Dedifferentiated amniotic fluid mesenchymal stem cell (primary cell): ENCODE measurements around the gene PGBD5.
A peak's percentile ranks its signal among the peaks of the same experiment; 100 is the strongest.
"Not testable (repeated sequence)": the region's sequence is repeated elsewhere in the genome, so short reads cannot be mapped to it uniquely, and the experiment has no call there.

Source experiments
- DNase-seq: peaks from one replicate; pipeline ENCODE4 v3.0.0-alpha.2; 2016; ENCODE audit errors: extremely low spot score

The PGBD5 gene, protein sequence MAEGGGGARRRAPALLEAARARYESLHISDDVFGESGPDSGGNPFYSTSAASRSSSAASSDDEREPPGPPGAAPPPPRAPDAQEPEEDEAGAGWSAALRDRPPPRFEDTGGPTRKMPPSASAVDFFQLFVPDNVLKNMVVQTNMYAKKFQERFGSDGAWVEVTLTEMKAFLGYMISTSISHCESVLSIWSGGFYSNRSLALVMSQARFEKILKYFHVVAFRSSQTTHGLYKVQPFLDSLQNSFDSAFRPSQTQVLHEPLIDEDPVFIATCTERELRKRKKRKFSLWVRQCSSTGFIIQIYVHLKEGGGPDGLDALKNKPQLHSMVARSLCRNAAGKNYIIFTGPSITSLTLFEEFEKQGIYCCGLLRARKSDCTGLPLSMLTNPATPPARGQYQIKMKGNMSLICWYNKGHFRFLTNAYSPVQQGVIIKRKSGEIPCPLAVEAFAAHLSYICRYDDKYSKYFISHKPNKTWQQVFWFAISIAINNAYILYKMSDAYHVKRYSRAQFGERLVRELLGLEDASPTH

DNA sequence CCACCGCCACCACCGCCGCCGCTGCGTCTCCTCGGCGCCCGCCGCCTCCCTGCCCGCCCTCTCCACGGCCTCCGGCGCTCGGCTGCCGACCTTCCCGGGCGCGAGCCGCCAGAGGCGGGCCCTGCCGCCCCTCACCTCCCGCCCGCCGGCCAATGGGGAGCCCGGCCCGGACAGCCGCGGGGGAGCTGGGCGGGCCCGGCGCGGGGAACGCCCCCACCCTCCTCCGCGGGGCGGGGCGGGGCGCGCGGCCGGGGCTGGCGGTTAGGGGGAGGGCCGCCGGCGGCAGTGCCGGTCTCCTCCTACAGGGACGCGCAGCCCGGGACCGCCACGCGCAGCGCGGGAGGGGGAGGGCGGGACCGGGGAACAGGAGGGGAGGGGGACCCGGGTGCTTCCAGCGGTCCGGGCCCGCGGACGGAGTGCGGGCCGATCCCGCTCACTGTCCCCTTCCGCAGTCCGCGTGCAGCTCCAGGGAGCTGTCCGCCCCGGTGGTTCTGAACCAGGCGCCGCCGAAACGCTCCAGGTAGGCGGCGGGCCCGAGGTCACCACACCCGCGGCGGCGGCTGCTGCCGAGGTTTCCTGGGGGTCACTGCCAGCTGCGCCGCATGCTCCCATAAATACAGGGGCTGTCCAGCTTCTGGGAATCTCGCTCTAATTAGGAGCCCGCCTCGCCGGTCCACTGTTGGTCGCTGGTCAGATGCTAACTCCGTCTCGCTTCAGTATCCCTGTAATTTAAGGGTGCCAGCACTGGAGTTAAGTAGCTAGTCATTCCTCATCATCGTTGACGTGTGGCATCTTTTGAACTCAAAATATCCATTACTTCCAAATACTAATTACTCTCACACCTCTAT lies at the start of gene PGBD5:
Gene PGBD5, minus strand, starts transcription at position 87 of the 848 bp plus-strand sequence. CDS start 404 bp downstream, outside the sequence.
- DNase-seq = peak; percentile 34

GRCh38 chr1:230474924-230475323 lies 48.8 kb upstream of the PGBD5 start:
- DNase-seq = not testable (repeated sequence)

DNA sequence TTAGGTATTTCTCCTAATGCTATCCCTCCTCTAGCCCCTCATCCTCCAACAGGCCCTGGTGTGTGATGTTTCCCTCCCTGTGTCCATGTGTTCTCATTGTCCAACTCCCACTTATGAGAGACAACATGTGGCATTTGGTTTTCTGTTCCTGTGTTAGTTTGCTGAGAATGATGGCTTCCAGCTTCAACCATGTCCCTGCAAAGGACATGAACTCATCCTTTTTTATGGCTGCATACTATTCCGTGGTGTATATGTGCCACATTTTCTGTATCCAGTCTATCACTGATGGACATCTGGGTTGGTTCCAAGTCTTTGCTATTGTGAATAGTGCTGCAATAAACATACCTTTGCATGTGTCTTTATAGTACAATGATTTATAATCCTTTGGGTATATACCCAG lies 44.6 kb upstream of the PGBD5 start:
- not testable (repeated sequence) for DNase-seq

DNA sequence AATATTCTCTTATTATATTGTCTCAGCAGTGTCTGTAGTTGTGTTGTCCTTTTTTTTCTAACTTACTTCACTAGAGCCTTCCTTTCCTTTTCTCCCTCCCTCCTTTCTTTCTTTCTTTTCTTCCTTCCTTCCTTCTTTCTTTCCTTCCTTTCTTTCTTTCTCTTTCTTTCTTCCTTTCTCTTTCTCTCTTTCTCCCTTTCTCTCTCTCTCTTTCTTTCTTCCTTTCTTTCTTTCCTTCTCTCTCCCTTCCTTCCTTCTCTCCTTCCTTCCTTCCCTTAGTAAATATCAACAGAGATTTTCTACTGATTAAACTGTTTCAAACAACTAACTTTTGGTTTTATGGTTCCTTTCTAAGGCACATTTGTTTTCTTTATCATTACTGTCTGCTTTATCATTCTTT lies 43.1 kb upstream of the PGBD5 start:
- DNase-seq = no peak

DNA sequence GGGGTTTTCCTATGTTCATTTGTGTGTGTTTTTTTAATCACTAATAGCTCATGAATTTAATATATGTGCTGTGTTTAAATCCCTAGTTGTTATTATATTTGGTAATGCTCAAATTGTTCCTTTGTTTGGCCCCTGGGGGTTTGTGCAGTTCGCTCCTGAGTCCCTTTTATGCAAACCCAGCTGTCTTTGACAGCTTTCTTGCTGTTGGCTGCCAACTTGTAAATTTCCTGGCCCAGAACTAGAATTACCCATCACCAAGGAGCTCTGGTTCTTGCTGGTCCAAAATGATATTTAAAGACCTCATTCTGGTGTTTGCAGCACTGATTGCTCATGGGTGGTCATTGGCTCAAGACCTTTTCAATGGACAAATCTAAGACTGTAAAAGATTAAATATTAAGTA lies 39.6 kb upstream of the PGBD5 start:
- DNase-seq = no peak

DNA sequence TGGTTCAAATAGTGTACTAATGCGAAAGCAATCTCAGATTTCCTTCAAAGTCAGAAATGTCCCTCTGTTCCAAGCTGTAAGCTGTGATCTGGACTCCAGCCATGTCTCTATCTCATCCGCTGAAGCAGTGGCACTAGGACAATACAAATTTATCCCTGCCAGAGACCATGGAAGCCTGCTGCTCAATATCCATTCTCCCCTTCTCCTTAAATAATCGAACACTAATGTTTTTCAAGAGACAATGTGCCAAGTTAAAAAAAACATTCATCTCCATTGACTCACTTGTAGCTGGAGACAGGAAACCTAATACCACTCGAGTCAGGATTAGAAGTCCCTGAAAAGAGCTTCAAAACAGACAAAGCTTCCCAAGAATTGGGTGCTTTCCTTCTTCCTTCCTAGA lies 38.5 kb upstream of the PGBD5 start:
- DNase-seq = no peak

GRCh38 chr1:230463760-230464159 lies 37.6 kb upstream of the PGBD5 start:
- no peak for DNase-seq

DNA sequence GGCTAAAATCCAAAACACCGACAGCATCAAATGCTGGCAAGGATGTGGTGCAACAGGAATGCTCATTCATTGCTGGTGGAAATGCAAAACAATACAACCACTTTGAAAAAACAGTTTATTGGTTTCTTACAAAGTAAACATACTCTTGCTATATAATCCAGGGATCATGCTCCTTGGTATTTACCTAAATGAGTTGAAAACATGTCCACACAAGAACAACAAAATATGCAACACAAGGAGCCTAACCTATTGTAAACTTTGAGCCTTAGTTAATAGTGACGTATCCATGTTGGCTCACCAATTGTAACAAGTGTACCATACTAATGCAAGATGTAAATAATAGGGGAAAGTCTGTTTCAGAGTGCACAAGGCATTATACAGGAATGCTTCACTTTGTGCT lies 37.2 kb upstream of the PGBD5 start:
- DNase-seq = no peak

- no peak for DNase-seq
These were observed 33.3 kb upstream of the PGBD5 start for GRCh38 chr1:230459465-230459864.

GRCh38 chr1:230458509-230458908 lies 32.4 kb upstream of the PGBD5 start:
- no peak for DNase-seq

- no peak for DNase-seq
These were observed 30.3 kb upstream of the PGBD5 start for GRCh38 chr1:230456478-230456877.

- no peak for DNase-seq
These were observed 29.2 kb upstream of the PGBD5 start for GRCh38 chr1:230455291-230455690.

DNA sequence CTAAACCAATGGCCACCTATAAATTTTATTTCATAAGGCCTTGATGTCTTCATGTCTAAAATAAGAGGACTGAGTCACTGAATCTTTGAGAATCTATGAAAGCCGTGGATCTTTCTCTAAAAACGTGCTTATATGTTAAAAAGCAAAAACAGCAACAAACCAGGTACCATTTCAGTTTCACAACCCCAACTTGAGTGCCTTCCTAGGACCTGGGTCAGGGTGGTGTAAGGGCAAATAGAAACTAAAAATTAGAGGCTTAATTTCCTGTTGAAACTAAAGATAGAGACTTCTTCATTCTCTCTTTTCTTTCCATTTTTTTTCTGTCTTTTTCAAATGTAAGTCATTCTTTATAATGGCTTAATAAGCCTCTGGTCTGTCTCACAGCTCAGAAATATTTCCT lies 27.2 kb upstream of the PGBD5 start:
- DNase-seq = no peak

GRCh38 chr1:230441183-230442029 lies 15.3 kb upstream of the PGBD5 start:
- no peak for DNase-seq

DNA sequence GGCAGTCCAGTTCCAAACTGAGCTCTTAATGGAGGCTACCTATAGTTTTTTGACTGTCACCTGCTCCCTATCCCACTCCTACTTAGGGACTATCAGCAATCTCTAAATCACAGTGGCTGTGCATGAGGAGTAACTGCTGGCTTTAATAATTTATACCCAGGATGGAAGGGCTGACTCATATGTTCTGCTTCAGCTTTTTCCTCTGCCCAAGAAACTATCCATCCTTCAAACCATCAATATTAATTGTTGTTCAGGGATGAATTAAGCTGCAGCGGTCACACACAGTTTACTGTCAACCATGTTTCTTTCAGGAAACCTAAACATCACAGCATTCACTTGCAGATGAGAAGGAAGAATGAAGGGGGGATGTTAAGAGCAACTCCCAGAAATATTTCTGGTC lies 9.0 kb upstream of the PGBD5 start:
- no peak for DNase-seq

DNA sequence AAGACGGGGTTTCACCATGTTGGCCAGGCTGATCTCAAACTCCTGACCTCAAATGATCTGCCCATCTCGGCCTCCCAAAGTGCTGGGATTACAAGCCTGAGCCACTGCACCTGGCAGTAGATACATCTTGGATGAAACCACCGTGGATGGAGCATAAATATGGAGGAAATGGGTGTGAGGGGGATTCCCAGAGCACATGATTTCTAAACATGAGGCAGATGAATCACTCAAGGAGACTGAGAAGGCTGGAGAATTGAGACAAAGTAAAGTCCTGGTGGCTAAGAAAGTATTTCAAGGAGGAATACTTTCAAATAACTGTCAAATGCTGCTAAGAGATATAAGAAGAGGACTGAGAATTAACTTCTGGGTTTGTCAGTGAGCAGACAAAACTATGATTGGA lies 5.4 kb upstream of the PGBD5 start:
- DNase-seq = no peak

DNA sequence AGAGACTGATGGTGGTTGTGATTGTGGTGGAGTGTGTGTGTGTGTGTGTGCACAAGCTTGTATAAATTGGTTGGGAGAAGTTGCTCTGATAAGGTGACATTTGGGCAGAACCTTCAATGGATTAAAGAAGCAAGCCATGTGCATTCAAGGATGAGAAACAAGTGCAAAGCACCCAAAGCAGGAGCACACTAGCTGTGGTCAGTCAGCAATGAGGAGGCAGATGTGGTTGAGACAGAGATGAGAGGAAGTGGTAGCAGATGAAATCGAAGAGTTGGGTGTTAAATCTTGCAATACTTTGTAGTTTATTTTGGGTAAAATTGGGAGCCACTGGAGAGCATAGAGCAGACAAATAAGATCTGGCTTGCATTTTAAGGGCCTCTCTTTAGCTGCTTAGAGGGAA lies 4.4 kb upstream of the PGBD5 start:
- no peak for DNase-seq

DNA sequence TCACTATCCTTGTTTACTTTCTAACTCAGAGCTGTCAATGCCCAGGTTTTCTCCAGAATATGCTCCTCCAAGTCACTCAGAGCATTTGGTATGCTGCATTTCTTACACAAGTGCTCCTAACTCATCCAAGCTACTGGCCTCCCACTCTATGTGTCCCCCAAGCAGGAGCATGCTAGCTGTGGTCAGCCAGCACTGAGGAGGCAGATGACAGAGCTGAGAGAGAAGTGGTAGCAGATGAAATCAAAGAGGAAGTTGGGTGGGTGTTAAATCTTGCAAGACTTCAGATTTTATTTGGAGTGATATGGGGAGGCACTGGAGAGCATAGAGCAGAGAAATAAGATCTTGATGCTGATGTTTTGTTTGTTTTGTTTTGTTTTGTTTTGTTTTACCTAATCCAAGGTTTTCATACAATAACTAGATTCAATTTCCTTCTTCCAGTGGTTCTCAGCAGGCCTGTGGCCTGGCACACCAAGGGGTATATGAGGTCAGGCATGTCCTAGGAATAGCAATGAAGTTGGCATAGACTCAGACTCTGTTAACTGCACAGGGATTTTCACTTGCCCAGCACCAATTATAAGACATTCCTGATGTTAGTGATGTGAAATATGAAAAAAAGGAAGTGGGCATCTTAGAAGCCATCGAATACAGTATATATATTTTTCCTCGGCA lies 3.1 kb upstream of the PGBD5 start:
- no peak for DNase-seq

- no peak for DNase-seq
These were observed 1.8 kb upstream of the PGBD5 start for GRCh38 chr1:230427981-230428380.

GRCh38 chr1:230427094-230427876 lies 1.2 kb upstream of the PGBD5 start:
- no peak for DNase-seq
